ENCODE data around the gene TM4SF20.
"Not testable (repeated sequence)": the region's sequence is repeated elsewhere in the genome, so short reads cannot be mapped to it uniquely, and the experiment has no call there.

Gene TM4SF20

GRCh38 chr2:227365833-227366232 is 13.3 kb downstream of the TM4SF20 start:
- H3K9ac ChIP-seq (ENCODE audit: low read length), result no peak overlapping the region
- no peaks in the 10 kb centered on the region for H3K9me2 ChIP-seq (ENCODE audit: low read depth, low read length)
- H3K4me1 ChIP-seq (ENCODE audit: insufficient read depth, low read length, severe bottlenecking), result no peaks in the 10 kb centered on the region
- H3K27ac ChIP-seq (ENCODE audit: low read depth, low read length, poor library complexity, severe bottlenecking), result no peak overlapping the region
- H3K27me3 ChIP-seq (ENCODE audit: insufficient read depth, low read length), result no peaks in the 10 kb centered on the region
- no peaks in the 10 kb centered on the region for H3K9me3 ChIP-seq (ENCODE audit: low read length)
- TF ChIP-seq EZH2 (IDR thresholded peaks at IDR 0.05; ENCODE audit: borderline replicate concordance, low read length), result no peak
- no peak for TF ChIP-seq CTCF (IDR thresholded peaks at IDR 0.05; ENCODE audit: low read length)
- H3F3A ChIP-seq (ENCODE audit: insufficient read depth, low read length), result no peaks in the 10 kb centered on the region
- no peaks in the 10 kb centered on the region for H4K20me1 ChIP-seq (ENCODE audit: insufficient read depth, low read length)
- no peak overlapping the region for H3K4me3 ChIP-seq (ENCODE audit: low read depth, low read length, poor library complexity, severe bottlenecking)
- no peaks in the 10 kb centered on the region for H3K36me3 ChIP-seq (ENCODE audit: insufficient read depth, low read length)
- no peak overlapping the region for H3K4me2 ChIP-seq (ENCODE audit: low read length)
- H3K79me2 ChIP-seq (ENCODE audit: insufficient read depth, low read length), result no peaks in the 10 kb centered on the region
- no peak overlapping the region for H2AFZ ChIP-seq (ENCODE audit: low read length)

- not testable (repeated sequence) for H3K27ac ChIP-seq (ENCODE audit: low read depth, low read length, poor library complexity, severe bottlenecking); H3K9me2 ChIP-seq (ENCODE audit: low read depth, low read length); H3K79me2 ChIP-seq (ENCODE audit: insufficient read depth, low read length); H4K20me1 ChIP-seq (ENCODE audit: insufficient read depth, low read length); H3K4me3 ChIP-seq (ENCODE audit: low read depth, low read length, poor library complexity, severe bottlenecking); H3K27me3 ChIP-seq (ENCODE audit: insufficient read depth, low read length); H3K9ac ChIP-seq (ENCODE audit: low read length); H3K4me2 ChIP-seq (ENCODE audit: low read length); H3K4me1 ChIP-seq (ENCODE audit: insufficient read depth, low read length, severe bottlenecking); H3K9me3 ChIP-seq (ENCODE audit: low read length); H2AFZ ChIP-seq (ENCODE audit: low read length); H3F3A ChIP-seq (ENCODE audit: insufficient read depth, low read length); H3K36me3 ChIP-seq (ENCODE audit: insufficient read depth, low read length)
These were observed 14.4 kb downstream of the TM4SF20 start for GRCh38 chr2:227364585-227365263.

GRCh38 chr2:227363756-227364155 is 15.3 kb downstream of the TM4SF20 start:
- H3K79me2 ChIP-seq (ENCODE audit: insufficient read depth, low read length), result no peaks in the 10 kb centered on the region
- no peaks in the 10 kb centered on the region for H3K27me3 ChIP-seq (ENCODE audit: insufficient read depth, low read length)
- TF ChIP-seq CTCF (IDR thresholded peaks at IDR 0.05; ENCODE audit: low read length) (peak; percentile 66), EZH2 (IDR thresholded peaks at IDR 0.05; ENCODE audit: borderline replicate concordance, low read length) (no peak)
- H4K20me1 ChIP-seq (ENCODE audit: insufficient read depth, low read length), result no peaks in the 10 kb centered on the region
- H3K4me1 ChIP-seq (ENCODE audit: insufficient read depth, low read length, severe bottlenecking), result no peaks in the 10 kb centered on the region
- no peaks in the 10 kb centered on the region for H3F3A ChIP-seq (ENCODE audit: insufficient read depth, low read length)
- H3K9me3 ChIP-seq (ENCODE audit: low read length), result no peaks in the 10 kb centered on the region
- H3K36me3 ChIP-seq (ENCODE audit: insufficient read depth, low read length), result peaks cover 18% of the 10 kb centered on the region
- no peak overlapping the region for H3K4me2 ChIP-seq (ENCODE audit: low read length)
- H2AFZ ChIP-seq (ENCODE audit: low read length), result no peak overlapping the region
- H3K4me3 ChIP-seq (ENCODE audit: low read depth, low read length, poor library complexity, severe bottlenecking), result no peak overlapping the region
- no peaks in the 10 kb centered on the region for H3K9me2 ChIP-seq (ENCODE audit: low read depth, low read length)
- H3K27ac ChIP-seq (ENCODE audit: low read depth, low read length, poor library complexity, severe bottlenecking), result no peak overlapping the region
- no peak overlapping the region for H3K9ac ChIP-seq (ENCODE audit: low read length)

GRCh38 chr2:227360351-227360750 is 18.8 kb downstream of the TM4SF20 start:
- no peaks in the 10 kb centered on the region for H3K27me3 ChIP-seq (ENCODE audit: insufficient read depth, low read length)
- no peak overlapping the region for H3K4me3 ChIP-seq (ENCODE audit: low read depth, low read length, poor library complexity, severe bottlenecking)
- peaks cover 51% of the 10 kb centered on the region for H3K36me3 ChIP-seq (ENCODE audit: insufficient read depth, low read length)
- no peaks in the 10 kb centered on the region for H4K20me1 ChIP-seq (ENCODE audit: insufficient read depth, low read length)
- H2AFZ ChIP-seq (ENCODE audit: low read length), result no peak overlapping the region
- no peaks in the 10 kb centered on the region for H3F3A ChIP-seq (ENCODE audit: insufficient read depth, low read length)
- no peaks in the 10 kb centered on the region for H3K4me1 ChIP-seq (ENCODE audit: insufficient read depth, low read length, severe bottlenecking)
- H3K9ac ChIP-seq (ENCODE audit: low read length), result no peak overlapping the region
- no peak for TF ChIP-seq CTCF (IDR thresholded peaks at IDR 0.05; ENCODE audit: low read length)
- no peak for TF ChIP-seq EZH2 (IDR thresholded peaks at IDR 0.05; ENCODE audit: borderline replicate concordance, low read length)
- H3K9me2 ChIP-seq (ENCODE audit: low read depth, low read length), result no peaks in the 10 kb centered on the region
- H3K79me2 ChIP-seq (ENCODE audit: insufficient read depth, low read length), result no peaks in the 10 kb centered on the region
- no peaks in the 10 kb centered on the region for H3K9me3 ChIP-seq (ENCODE audit: low read length)
- H3K4me2 ChIP-seq (ENCODE audit: low read length), result no peak overlapping the region
- no peak overlapping the region for H3K27ac ChIP-seq (ENCODE audit: low read depth, low read length, poor library complexity, severe bottlenecking)
